SK-N-SH treated with all-trans-retinoic acid at 6 μM for 48 hours (cell line): ENCODE results near the gene ZBTB34.

Experiments
- ATAC-seq: fragments of 200-7000 bp; cut with Tn5 transposase; 3 replicates; pipeline ENCODE4 v1.9.1; 2020; ENCODE audit warnings: mild to moderate bottlenecking, moderate library complexity
- ARNTL ChIP-seq: fragments of 450-650 bp; formaldehyde crosslinking; IDR thresholded peaks from 2 replicates; pipeline ENCODE4 v1.5.0; 2020; ENCODE audit warnings: low read depth, mild to moderate bottlenecking, moderate library complexity, borderline replicate concordance
- BACH2 ChIP-seq: fragments of 250-450 bp; sonication (Bioruptor Pico); IDR thresholded peaks from 2 replicates; pipeline ENCODE4 v1.9.0; 2021; ENCODE audit warnings: mild to moderate bottlenecking, borderline replicate concordance
- CREB5 ChIP-seq: fragments of 250-450 bp; sonication (Bioruptor Pico); IDR thresholded peaks from 2 replicates; pipeline ENCODE4 v1.5.1; 2020; ENCODE audit warnings: low read depth, mild to moderate bottlenecking, moderate library complexity
- CSDC2 ChIP-seq: fragments of 250-450 bp; sonication (Bioruptor Pico); IDR thresholded peaks from 2 replicates; pipeline ENCODE4 v1.5.0; 2020; ENCODE audit warnings: mild to moderate bottlenecking, moderate library complexity
- CSRNP3 ChIP-seq: fragments of 250-450 bp; sonication (Bioruptor Pico); IDR thresholded peaks from 2 replicates; pipeline ENCODE4 v1.5.1; 2021; ENCODE audit warnings: mild to moderate bottlenecking, moderate library complexity
- ESRRG ChIP-seq: fragments of 250-450 bp; sonication (Bioruptor Pico); IDR thresholded peaks from 2 replicates; pipeline ENCODE4 v1.6.1; 2021; ENCODE audit warnings: mild to moderate bottlenecking
- GLIS3 ChIP-seq: fragments of 250-450 bp; sonication (Bioruptor Pico); IDR thresholded peaks from 2 replicates; pipeline ENCODE4 v1.5.0; 2020; ENCODE audit warnings: mild to moderate bottlenecking, moderate library complexity
- ISL1 ChIP-seq: fragments of 250-450 bp; sonication (Bioruptor Pico); IDR thresholded peaks from 2 replicates; pipeline ENCODE4 v2.1.2; 2022; ENCODE audit warnings: mild to moderate bottlenecking, moderate library complexity
- OSR1 ChIP-seq: fragments of 250-450 bp; sonication (Bioruptor Pico); IDR thresholded peaks from 2 replicates; pipeline ENCODE4 v1.8.0; 2022; ENCODE audit warnings: moderate library complexity, mild to moderate bottlenecking, inconsistent platforms
- PATZ1 ChIP-seq: fragments of 250-450 bp; sonication (Bioruptor Pico); IDR thresholded peaks from 2 replicates; pipeline ENCODE4 v1.8.0; 2020; ENCODE audit warnings: mild to moderate bottlenecking, moderate library complexity, borderline replicate concordance
- POU6F1 ChIP-seq: fragments of 250-450 bp; sonication (Bioruptor Pico); IDR thresholded peaks from 2 replicates; pipeline ENCODE4 v1.8.0; 2021; ENCODE audit warnings: low read depth, mild to moderate bottlenecking, moderate library complexity, borderline replicate concordance
- PPARA ChIP-seq: fragments of 250-450 bp; sonication (Bioruptor Pico); IDR thresholded peaks from 2 replicates; pipeline ENCODE4 v1.5.0; 2020; ENCODE audit warnings: mild to moderate bottlenecking, borderline replicate concordance
- RARB ChIP-seq: fragments of 250-450 bp; sonication (Bioruptor Pico); IDR thresholded peaks from 2 replicates; pipeline ENCODE4 v1.8.0; 2021; ENCODE audit warnings: mild to moderate bottlenecking, moderate library complexity
- SNAI2 ChIP-seq: fragments of 250-450 bp; sonication (Bioruptor Pico); IDR thresholded peaks from 2 replicates; pipeline ENCODE4 v1.5.0; 2020; ENCODE audit warnings: mild to moderate bottlenecking, moderate library complexity
- TCF4 ChIP-seq: fragments of 250-450 bp; sonication (Bioruptor Pico); IDR thresholded peaks from 2 replicates; pipeline ENCODE4 v1.8.0; 2021; ENCODE audit warnings: mild to moderate bottlenecking, moderate library complexity, borderline replicate concordance
- TOX ChIP-seq: fragments of 250-450 bp; sonication (Bioruptor Pico); IDR thresholded peaks from 2 replicates; pipeline ENCODE4 v1.8.0; 2021; ENCODE audit warnings: mild to moderate bottlenecking, moderate library complexity, borderline replicate concordance
- TSHZ2 ChIP-seq: fragments of 250-450 bp; sonication (Bioruptor Pico); IDR thresholded peaks from 2 replicates; pipeline ENCODE4 v1.5.0; 2020; ENCODE audit warnings: mild to moderate bottlenecking, moderate library complexity
- ZC3H10 ChIP-seq: fragments of 250-450 bp; sonication (Bioruptor Pico); IDR thresholded peaks from 2 replicates; pipeline ENCODE4 v1.5.1; 2021; ENCODE audit warnings: mild to moderate bottlenecking, moderate library complexity
- ZFP3 ChIP-seq: fragments of 250-450 bp; sonication (Bioruptor Pico); IDR thresholded peaks from 2 replicates; pipeline ENCODE4 v1.5.0; 2020; ENCODE audit warnings: mild to moderate bottlenecking, moderate library complexity
- ZFP30 ChIP-seq: fragments of 450-650 bp; formaldehyde crosslinking; IDR thresholded peaks from 2 replicates; pipeline ENCODE4 v1.5.0; 2022; ENCODE audit warnings: mild to moderate bottlenecking, moderate library complexity
- ZNF70 ChIP-seq: fragments of 450-650 bp; formaldehyde crosslinking; IDR thresholded peaks from 2 replicates; pipeline ENCODE4 v1.5.0; 2020; ENCODE audit warnings: mild to moderate bottlenecking, moderate library complexity

ZBTB34 gene

GRCh38 chr9:126847051-126847450 lies 13.4 kb upstream of the ZBTB34 start:
- ATAC-seq = no peak
- TF ChIP-seq RARB (CRISPR knock-in tag) = no peak
- TF ChIP-seq ISL1 (CRISPR knock-in tag) = no peak
- no peak for TF ChIP-seq ZC3H10
- TF ChIP-seq CSDC2 (CRISPR knock-in tag) = no peak
- no peak for TF ChIP-seq ZNF70 (CRISPR knock-in tag)
- TF ChIP-seq CREB5 (CRISPR knock-in tag) = no peak
- TF ChIP-seq TCF4 (CRISPR knock-in tag) = no peak
- no peak for TF ChIP-seq POU6F1 (CRISPR knock-in tag)
- no peak for TF ChIP-seq ZFP3 (CRISPR knock-in tag)
- no peak for TF ChIP-seq ZFP30 (CRISPR knock-in tag)
- TF ChIP-seq BACH2 (CRISPR knock-in tag) = no peak
- TF ChIP-seq ESRRG (CRISPR knock-in tag) = no peak

GRCh38 chr9:126849591-126850225 lies 10.7 kb upstream of the ZBTB34 start:
- TF ChIP-seq POU6F1 (CRISPR knock-in tag) = no peak
- TF ChIP-seq OSR1 (CRISPR knock-in tag) = no peak
- TF ChIP-seq TOX (CRISPR knock-in tag) = no peak
- TF ChIP-seq CREB5 (CRISPR knock-in tag) = no peak
- TF ChIP-seq CSDC2 (CRISPR knock-in tag) = no peak
- TF ChIP-seq CSRNP3 (CRISPR knock-in tag) = no peak
- no peak for TF ChIP-seq PPARA (CRISPR knock-in tag)
- TF ChIP-seq ZC3H10 = no peak
- no peak for TF ChIP-seq ZNF70 (CRISPR knock-in tag)
- no peak for TF ChIP-seq ARNTL
- TF ChIP-seq ZFP3 (CRISPR knock-in tag) = no peak
- TF ChIP-seq TCF4 (CRISPR knock-in tag) = no peak
- TF ChIP-seq ISL1 (CRISPR knock-in tag) = no peak
- no peak for TF ChIP-seq BACH2 (CRISPR knock-in tag)
- no peak for TF ChIP-seq PATZ1 (CRISPR knock-in tag)
- TF ChIP-seq RARB (CRISPR knock-in tag) = no peak
- TF ChIP-seq TSHZ2 (CRISPR knock-in tag) = no peak
- no peak for TF ChIP-seq GLIS3
- TF ChIP-seq SNAI2 (CRISPR knock-in tag) = no peak
- no peak for TF ChIP-seq ESRRG (CRISPR knock-in tag)
- no peak for ATAC-seq
